ENCODE data around the gene PRTG. TPM values are rescaled to one million over a fixed set of nuclear protein-coding genes. Genes with fewer than 3 reads are reported as not detected.

The PRTG gene
- total RNA-seq, 1 donor from 2014 or later: under 0.01 TPM

DNA sequence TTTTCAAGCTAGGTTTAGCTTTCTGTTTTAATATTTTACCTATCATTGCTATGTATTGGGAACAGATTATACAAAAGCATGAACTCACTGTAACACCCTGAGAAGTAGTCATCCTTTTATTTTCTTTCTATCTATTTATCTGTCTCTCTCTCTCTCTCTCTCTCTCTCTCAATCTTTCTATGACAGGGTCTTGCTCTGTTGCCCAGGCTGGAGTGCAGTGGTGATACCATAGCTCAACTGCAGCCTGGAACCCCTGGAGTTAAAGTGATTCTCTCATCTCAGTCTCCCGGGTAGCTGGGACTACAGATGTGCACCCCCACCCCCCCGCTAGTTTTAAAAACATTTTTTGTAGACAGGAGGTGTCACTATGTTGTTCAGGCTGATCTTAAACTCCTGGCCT, 28.9 kb downstream of the PRTG start:
- no peak for DNase-seq (ENCODE audit: low read depth)
- TF ChIP-seq, protein P1, sequence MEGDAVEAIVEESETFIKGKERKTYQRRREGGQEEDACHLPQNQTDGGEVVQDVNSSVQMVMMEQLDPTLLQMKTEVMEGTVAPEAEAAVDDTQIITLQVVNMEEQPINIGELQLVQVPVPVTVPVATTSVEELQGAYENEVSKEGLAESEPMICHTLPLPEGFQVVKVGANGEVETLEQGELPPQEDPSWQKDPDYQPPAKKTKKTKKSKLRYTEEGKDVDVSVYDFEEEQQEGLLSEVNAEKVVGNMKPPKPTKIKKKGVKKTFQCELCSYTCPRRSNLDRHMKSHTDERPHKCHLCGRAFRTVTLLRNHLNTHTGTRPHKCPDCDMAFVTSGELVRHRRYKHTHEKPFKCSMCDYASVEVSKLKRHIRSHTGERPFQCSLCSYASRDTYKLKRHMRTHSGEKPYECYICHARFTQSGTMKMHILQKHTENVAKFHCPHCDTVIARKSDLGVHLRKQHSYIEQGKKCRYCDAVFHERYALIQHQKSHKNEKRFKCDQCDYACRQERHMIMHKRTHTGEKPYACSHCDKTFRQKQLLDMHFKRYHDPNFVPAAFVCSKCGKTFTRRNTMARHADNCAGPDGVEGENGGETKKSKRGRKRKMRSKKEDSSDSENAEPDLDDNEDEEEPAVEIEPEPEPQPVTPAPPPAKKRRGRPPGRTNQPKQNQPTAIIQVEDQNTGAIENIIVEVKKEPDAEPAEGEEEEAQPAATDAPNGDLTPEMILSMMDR (IDR thresholded peaks at IDR 0.05; ENCODE audit: insufficient read depth, low read length, severe bottlenecking): no peak
- FAIRE-seq: no peak

GRCh38 chr15:55712363-55712762, 30.6 kb downstream of the PRTG start:
- H3K36me3 ChIP-seq (ENCODE audit: control insufficient read depth, insufficient read depth, low read length): no peaks in the 10 kb centered on the region
- DNase-seq (ENCODE audit: low read depth): no peak
- TF ChIP-seq, protein P1 (IDR thresholded peaks at IDR 0.05; ENCODE audit: insufficient read depth, low read length, severe bottlenecking): no peak
- no peak for FAIRE-seq
- H3K27me3 ChIP-seq (ENCODE audit: control insufficient read depth, insufficient read depth, low read length): no peaks in the 10 kb centered on the region
- no peak overlapping the region for H3K4me3 ChIP-seq (ENCODE audit: low read depth, low read length)

More for the DNA sequence above, 28.9 kb downstream of the PRTG start:
- Histone ChIP-seq H3K4me3 (ENCODE audit: low read depth, low read length) (no peak overlapping the region), H3K36me3 (ENCODE audit: control insufficient read depth, insufficient read depth, low read length) (no peaks in the 10 kb centered on the region), H3K27me3 (ENCODE audit: control insufficient read depth, insufficient read depth, low read length) (no peaks in the 10 kb centered on the region)

DNA sequence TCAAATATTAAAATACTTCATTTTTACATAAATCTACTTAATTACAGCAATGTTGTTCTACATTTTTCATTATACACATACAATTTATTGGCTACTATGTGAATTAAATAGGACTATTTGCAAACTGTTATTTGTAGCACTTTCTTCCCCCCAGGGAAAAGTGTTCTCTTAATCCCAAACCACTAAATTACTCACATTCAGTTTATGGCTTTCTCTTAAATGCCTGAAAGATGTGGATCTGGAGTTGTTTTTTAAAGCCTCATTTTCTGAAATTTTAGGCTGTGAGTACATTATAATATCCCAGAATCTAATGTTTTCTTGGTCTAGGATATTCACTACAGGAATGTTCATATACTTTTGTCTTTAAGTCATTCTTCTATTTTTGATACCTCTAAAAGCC, 32.7 kb downstream of the PRTG start:
- Histone ChIP-seq H3K4me3 (ENCODE audit: low read depth, low read length) (no peak overlapping the region), H3K36me3 (ENCODE audit: control insufficient read depth, insufficient read depth, low read length) (no peaks in the 10 kb centered on the region), H3K27me3 (ENCODE audit: control insufficient read depth, insufficient read depth, low read length) (no peaks in the 10 kb centered on the region)
- TF ChIP-seq, protein P1 (IDR thresholded peaks at IDR 0.05; ENCODE audit: insufficient read depth, low read length, severe bottlenecking): no peak
- no peak for FAIRE-seq
- no peak for DNase-seq (ENCODE audit: low read depth)

- Histone ChIP-seq H3K27me3 (ENCODE audit: control insufficient read depth, insufficient read depth, low read length) (no peaks in the 10 kb centered on the region), H3K4me3 (ENCODE audit: low read depth, low read length) (no peak overlapping the region), H3K36me3 (ENCODE audit: control insufficient read depth, insufficient read depth, low read length) (no peaks in the 10 kb centered on the region)
- FAIRE-seq (no peak), DNase-seq (ENCODE audit: low read depth) (no peak)
- TF ChIP-seq, protein P1 (IDR thresholded peaks at IDR 0.05; ENCODE audit: insufficient read depth, low read length, severe bottlenecking): no peak
These were observed 33.5 kb downstream of the PRTG start for GRCh38 chr15:55709458-55709857.

GRCh38 chr15:55708720-55709119, 34.2 kb downstream of the PRTG start:
- DNase-seq (ENCODE audit: low read depth): no peak
- no peak for FAIRE-seq
- Histone ChIP-seq H3K4me3 (ENCODE audit: low read depth, low read length) (no peak overlapping the region), H3K36me3 (ENCODE audit: control insufficient read depth, insufficient read depth, low read length) (no peaks in the 10 kb centered on the region), H3K27me3 (ENCODE audit: control insufficient read depth, insufficient read depth, low read length) (peaks cover 1% of the 10 kb centered on the region)
- TF ChIP-seq, protein P1 (IDR thresholded peaks at IDR 0.05; ENCODE audit: insufficient read depth, low read length, severe bottlenecking): no peak

DNA sequence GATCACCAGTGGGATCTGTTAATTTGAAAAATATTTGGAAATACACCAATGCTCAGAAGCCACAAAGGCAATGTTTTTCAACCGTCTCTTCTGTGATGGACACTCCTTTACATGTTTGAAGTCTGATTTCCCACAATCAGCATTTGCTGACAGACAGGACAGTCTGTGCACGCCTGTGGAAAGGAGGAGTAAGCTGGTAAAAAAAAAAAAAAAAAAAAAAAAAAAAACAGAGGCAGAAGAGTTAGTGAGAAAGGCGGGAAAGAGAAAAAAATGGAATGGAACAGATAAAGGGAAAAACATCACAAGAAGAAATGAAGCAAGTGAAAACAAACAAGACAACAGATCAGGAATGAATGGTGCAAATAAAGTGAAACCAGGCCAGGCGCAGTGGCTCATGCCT, 35.0 kb downstream of the PRTG start:
- no peak for DNase-seq (ENCODE audit: low read depth)
- TF ChIP-seq, protein P1 (IDR thresholded peaks at IDR 0.05; ENCODE audit: insufficient read depth, low read length, severe bottlenecking): no peak
- Histone ChIP-seq H3K27me3 (ENCODE audit: control insufficient read depth, insufficient read depth, low read length) (peaks cover 1% of the 10 kb centered on the region), H3K4me3 (ENCODE audit: low read depth, low read length) (no peak overlapping the region), H3K36me3 (ENCODE audit: control insufficient read depth, insufficient read depth, low read length) (no peaks in the 10 kb centered on the region)
- FAIRE-seq: no peak
